GM23338 (cell line): ENCODE measurements around the gene ORAI3.

Experiments
- CREB1 ChIP-seq: fragments of 250-450 bp; sonication (Bioruptor Pico); IDR thresholded peaks from 2 replicates; pipeline ENCODE4 v1.5.0; 2020; ENCODE audit warnings: low read depth, mild to moderate bottlenecking, moderate library complexity
- CTCF ChIP-seq, 2 experiments: fragments of 200-600 bp in 1 of 2; sonication (generic) in 1 of 2; conservative IDR thresholded peaks; 2 replicates each; pipeline versions ENCODE4 v1.5.1 to v1.6.1; 2016 to 2017; ENCODE audit warnings: antibody characterized with exemption in 2 of 2, low read depth in 2 of 2, mild to moderate bottlenecking in 2 of 2, moderate library complexity in 1 of 2
- ETS1 ChIP-seq: IDR thresholded peaks from 2 replicates; pipeline ENCODE4 v1.6.1; 2016; ENCODE audit warnings: antibody characterized with exemption
- EZH2phosphoT487 ChIP-seq: fragments of 200-600 bp; sonication (generic); IDR thresholded peaks from one replicate; pipeline ENCODE4 v1.8.1; 2018; ENCODE audit warnings: antibody characterized with exemption; ENCODE audit not compliant: unreplicated experiment
- POLR2AphosphoS5 ChIP-seq: IDR thresholded peaks from 2 replicates; pipeline ENCODE4 v1.6.1; 2016; ENCODE audit warnings: antibody characterized with exemption, low read depth
- TF ChIP-seq, protein P1 (sequence below): IDR thresholded peaks from one replicate; pipeline ENCODE4 v1.6.1; 2018; ENCODE audit warnings: antibody characterized with exemption; ENCODE audit not compliant: unreplicated experiment

- TF ChIP-seq CTCF (conservative IDR thresholded peaks at IDR 0.05; ENCODE audit: low read depth in 2 of 2), result no peak
- no peak for TF ChIP-seq POLR2AphosphoS5
- no peak for TF ChIP-seq CREB1
- TF ChIP-seq, protein P1, sequence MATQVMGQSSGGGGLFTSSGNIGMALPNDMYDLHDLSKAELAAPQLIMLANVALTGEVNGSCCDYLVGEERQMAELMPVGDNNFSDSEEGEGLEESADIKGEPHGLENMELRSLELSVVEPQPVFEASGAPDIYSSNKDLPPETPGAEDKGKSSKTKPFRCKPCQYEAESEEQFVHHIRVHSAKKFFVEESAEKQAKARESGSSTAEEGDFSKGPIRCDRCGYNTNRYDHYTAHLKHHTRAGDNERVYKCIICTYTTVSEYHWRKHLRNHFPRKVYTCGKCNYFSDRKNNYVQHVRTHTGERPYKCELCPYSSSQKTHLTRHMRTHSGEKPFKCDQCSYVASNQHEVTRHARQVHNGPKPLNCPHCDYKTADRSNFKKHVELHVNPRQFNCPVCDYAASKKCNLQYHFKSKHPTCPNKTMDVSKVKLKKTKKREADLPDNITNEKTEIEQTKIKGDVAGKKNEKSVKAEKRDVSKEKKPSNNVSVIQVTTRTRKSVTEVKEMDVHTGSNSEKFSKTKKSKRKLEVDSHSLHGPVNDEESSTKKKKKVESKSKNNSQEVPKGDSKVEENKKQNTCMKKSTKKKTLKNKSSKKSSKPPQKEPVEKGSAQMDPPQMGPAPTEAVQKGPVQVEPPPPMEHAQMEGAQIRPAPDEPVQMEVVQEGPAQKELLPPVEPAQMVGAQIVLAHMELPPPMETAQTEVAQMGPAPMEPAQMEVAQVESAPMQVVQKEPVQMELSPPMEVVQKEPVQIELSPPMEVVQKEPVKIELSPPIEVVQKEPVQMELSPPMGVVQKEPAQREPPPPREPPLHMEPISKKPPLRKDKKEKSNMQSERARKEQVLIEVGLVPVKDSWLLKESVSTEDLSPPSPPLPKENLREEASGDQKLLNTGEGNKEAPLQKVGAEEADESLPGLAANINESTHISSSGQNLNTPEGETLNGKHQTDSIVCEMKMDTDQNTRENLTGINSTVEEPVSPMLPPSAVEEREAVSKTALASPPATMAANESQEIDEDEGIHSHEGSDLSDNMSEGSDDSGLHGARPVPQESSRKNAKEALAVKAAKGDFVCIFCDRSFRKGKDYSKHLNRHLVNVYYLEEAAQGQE, result no peak
- no peak for TF ChIP-seq EZH2phosphoT487
- no peak for TF ChIP-seq ETS1
These were observed 20.5 kb upstream of the ORAI3 start for GRCh38 chr16:30928390-30928789.
